ENCODE data around the gene NTF3. TPM values are rescaled to one million over a fixed set of nuclear protein-coding genes. Genes with fewer than 3 reads are reported as not detected.

The NTF3 gene
- polyA plus RNA-seq, 1 of the 3 experiments (the other 2 are of a cell fraction), result not detected

DNA sequence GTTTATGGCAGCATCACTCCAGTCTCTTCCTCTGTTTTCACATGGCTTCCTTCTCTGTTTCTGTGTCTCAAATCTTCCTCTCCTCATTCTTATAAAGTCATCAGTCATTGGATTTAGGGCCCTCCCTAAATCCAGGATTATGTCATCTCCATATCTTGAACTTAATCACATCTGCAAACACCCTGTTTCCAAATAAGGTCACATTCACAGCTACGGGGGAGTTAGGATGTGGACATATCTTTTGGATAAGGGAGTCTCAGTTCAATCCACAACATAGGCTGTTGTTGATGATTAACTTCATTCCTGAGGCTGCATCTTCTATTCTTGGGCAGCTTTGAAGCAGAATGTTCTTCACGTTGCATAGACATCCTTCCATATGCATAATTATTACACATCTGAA lies 40.3 kb upstream of the NTF3 start:
- Histone ChIP-seq H3K36me3 (replicated peaks in 1 of 2; ENCODE audit: control insufficient read depth in 1 of 2, insufficient read depth in 2 of 2, low read length in 1 of 2) (no peaks in the 10 kb centered on the region), H4K20me1 (ENCODE audit: insufficient read depth) (no peaks in the 10 kb centered on the region), H3K4me1 (ENCODE audit: control insufficient read depth in 1 of 2, insufficient read depth in 2 of 2, low read depth in 1 of 2, low read length in 1 of 2) (no peaks in the 10 kb centered on the region; a peak in 1 of 4 replicates), H3K4me3 (ENCODE audit: low read depth in 2 of 2, low read length in 1 of 2) (no peak overlapping the region), H3K27me3 (ENCODE audit: insufficient read depth) (no peaks in the 10 kb centered on the region), H3K4me2 (no peak overlapping the region), H3F3A (replicated peaks; ENCODE audit: insufficient read depth) (no peaks in the 10 kb centered on the region), H3K9me2 (no peaks in the 10 kb centered on the region), H3K9ac (no peak overlapping the region), H3K9me3 (no peaks in the 10 kb centered on the region), H2AFZ (ENCODE audit: low read depth) (peak overlapping the region; percentile 50; the same call in 1 of the 2 replicates), H3K27ac (ENCODE audit: low read depth in 2 of 2, low read length in 1 of 2) (no peak overlapping the region), H3K79me2 (ENCODE audit: insufficient read depth) (no peaks in the 10 kb centered on the region)
- ChIA-PET CTCF (no interaction called here), POLR2A (no interaction called here)
- 20% methylated on average over 2 of the region's 2 CpGs for WGBS (ENCODE audit: low lambda C conversion rate)
- TF ChIP-seq GATA2 (CRISPR knock-in tag; IDR thresholded peaks at IDR 0.05), result no peak
- no peak for TF ChIP-seq ELF1 (IDR thresholded peaks at IDR 0.05)
- no peak for TF ChIP-seq FOXM1 (IDR thresholded peaks at IDR 0.05; ENCODE audit: low read depth)
- TF ChIP-seq TEAD4 (IDR thresholded peaks at IDR 0.05; ENCODE audit: borderline replicate concordance, insufficient read depth), result no peak
- TF ChIP-seq FOXJ3 (CRISPR knock-in tag; IDR thresholded peaks at IDR 0.05), result no peak
- no peak for TF ChIP-seq NRF1 (IDR thresholded peaks at IDR 0.05; ENCODE audit: low read depth, low read length)
- TF ChIP-seq MEF2A (IDR thresholded peaks at IDR 0.05; ENCODE audit: borderline replicate concordance, low read depth), result no peak
- TF ChIP-seq POLR2AphosphoS5 (IDR thresholded peaks at IDR 0.05; ENCODE audit: low read depth, low read length), result no peak
- TF ChIP-seq YY1 (IDR thresholded peaks at IDR 0.05; ENCODE audit: low read depth), result no peak
- no peak for TF ChIP-seq SIN3A (IDR thresholded peaks at IDR 0.05; ENCODE audit: borderline replicate concordance, low read depth, low read length)
- TF ChIP-seq, protein P1, sequence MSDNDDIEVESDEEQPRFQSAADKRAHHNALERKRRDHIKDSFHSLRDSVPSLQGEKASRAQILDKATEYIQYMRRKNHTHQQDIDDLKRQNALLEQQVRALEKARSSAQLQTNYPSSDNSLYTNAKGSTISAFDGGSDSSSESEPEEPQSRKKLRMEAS (IDR thresholded peaks at IDR 0.05; ENCODE audit: low read depth), result no peak
- TF ChIP-seq, protein P2, sequence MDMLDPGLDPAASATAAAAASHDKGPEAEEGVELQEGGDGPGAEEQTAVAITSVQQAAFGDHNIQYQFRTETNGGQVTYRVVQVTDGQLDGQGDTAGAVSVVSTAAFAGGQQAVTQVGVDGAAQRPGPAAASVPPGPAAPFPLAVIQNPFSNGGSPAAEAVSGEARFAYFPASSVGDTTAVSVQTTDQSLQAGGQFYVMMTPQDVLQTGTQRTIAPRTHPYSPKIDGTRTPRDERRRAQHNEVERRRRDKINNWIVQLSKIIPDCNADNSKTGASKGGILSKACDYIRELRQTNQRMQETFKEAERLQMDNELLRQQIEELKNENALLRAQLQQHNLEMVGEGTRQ (IDR thresholded peaks at IDR 0.05; ENCODE audit: borderline replicate concordance, low read depth, low read length), result no peak
- no peak for TF ChIP-seq TAF1 (IDR thresholded peaks at IDR 0.05; ENCODE audit: borderline replicate concordance, low read depth, low read length)
- DNase-seq, result no peak

DNA sequence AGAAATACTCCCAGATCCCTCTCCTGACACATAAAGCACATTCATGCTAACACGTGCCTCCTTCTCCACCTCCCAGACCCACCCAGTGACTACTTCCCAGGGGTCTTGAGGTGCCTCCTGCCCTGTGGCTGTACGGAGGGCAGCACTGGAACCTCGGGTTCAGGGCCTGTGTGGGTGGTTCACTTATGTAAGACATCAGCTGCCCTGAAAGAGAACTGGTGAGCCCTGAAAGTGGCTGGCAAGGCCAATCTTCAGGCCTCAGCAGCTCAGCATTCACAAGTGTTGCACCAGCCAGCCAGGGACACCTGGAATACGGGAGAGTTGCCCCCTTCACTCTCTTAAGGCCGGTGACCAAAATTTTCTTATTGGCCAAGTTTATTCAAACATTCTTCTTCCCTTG lies 38.9 kb upstream of the NTF3 start:
- ChIA-PET CTCF (no interaction called here), POLR2A (no interaction called here)
- WGBS (ENCODE audit: low lambda C conversion rate), result 31% methylated on average over 5 of the region's 5 CpGs
- Histone ChIP-seq H3K9ac (no peak overlapping the region), H3K9me2 (no peaks in the 10 kb centered on the region), H4K20me1 (ENCODE audit: insufficient read depth) (no peaks in the 10 kb centered on the region), H3K4me3 (ENCODE audit: low read depth in 2 of 2, low read length in 1 of 2) (no peak overlapping the region), H3K27me3 (ENCODE audit: insufficient read depth) (no peaks in the 10 kb centered on the region), H3F3A (replicated peaks; ENCODE audit: insufficient read depth) (no peaks in the 10 kb centered on the region), H3K27ac (ENCODE audit: low read depth in 2 of 2, low read length in 1 of 2) (no peak overlapping the region), H3K79me2 (ENCODE audit: insufficient read depth) (no peaks in the 10 kb centered on the region), H2AFZ (ENCODE audit: low read depth) (no peak overlapping the region), H3K9me3 (no peaks in the 10 kb centered on the region), H3K4me1 (ENCODE audit: control insufficient read depth in 1 of 2, insufficient read depth in 2 of 2, low read depth in 1 of 2, low read length in 1 of 2) (no peaks in the 10 kb centered on the region; a peak in 1 of 4 replicates), H3K36me3 (replicated peaks in 1 of 2; ENCODE audit: control insufficient read depth in 1 of 2, insufficient read depth in 2 of 2, low read length in 1 of 2) (no peaks in the 10 kb centered on the region), H3K4me2 (no peak overlapping the region)
- DNase-seq, result no peak
- no peak for TF ChIP-seq RCOR1 (IDR thresholded peaks at IDR 0.05; ENCODE audit: low read length)
- no peak for TF ChIP-seq ELF1 (IDR thresholded peaks at IDR 0.05)
- TF ChIP-seq, protein P1 (IDR thresholded peaks at IDR 0.05; ENCODE audit: low read depth), result no peak
- TF ChIP-seq SIN3A (IDR thresholded peaks at IDR 0.05; ENCODE audit: borderline replicate concordance, low read depth, low read length), result no peak
- no peak for TF ChIP-seq RAD21 (IDR thresholded peaks at IDR 0.05; ENCODE audit: low read length)
- TF ChIP-seq, protein P3, sequence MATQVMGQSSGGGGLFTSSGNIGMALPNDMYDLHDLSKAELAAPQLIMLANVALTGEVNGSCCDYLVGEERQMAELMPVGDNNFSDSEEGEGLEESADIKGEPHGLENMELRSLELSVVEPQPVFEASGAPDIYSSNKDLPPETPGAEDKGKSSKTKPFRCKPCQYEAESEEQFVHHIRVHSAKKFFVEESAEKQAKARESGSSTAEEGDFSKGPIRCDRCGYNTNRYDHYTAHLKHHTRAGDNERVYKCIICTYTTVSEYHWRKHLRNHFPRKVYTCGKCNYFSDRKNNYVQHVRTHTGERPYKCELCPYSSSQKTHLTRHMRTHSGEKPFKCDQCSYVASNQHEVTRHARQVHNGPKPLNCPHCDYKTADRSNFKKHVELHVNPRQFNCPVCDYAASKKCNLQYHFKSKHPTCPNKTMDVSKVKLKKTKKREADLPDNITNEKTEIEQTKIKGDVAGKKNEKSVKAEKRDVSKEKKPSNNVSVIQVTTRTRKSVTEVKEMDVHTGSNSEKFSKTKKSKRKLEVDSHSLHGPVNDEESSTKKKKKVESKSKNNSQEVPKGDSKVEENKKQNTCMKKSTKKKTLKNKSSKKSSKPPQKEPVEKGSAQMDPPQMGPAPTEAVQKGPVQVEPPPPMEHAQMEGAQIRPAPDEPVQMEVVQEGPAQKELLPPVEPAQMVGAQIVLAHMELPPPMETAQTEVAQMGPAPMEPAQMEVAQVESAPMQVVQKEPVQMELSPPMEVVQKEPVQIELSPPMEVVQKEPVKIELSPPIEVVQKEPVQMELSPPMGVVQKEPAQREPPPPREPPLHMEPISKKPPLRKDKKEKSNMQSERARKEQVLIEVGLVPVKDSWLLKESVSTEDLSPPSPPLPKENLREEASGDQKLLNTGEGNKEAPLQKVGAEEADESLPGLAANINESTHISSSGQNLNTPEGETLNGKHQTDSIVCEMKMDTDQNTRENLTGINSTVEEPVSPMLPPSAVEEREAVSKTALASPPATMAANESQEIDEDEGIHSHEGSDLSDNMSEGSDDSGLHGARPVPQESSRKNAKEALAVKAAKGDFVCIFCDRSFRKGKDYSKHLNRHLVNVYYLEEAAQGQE (IDR thresholded peaks at IDR 0.05; ENCODE audit: low read depth, low read length), result no peak
- TF ChIP-seq, protein P4, sequence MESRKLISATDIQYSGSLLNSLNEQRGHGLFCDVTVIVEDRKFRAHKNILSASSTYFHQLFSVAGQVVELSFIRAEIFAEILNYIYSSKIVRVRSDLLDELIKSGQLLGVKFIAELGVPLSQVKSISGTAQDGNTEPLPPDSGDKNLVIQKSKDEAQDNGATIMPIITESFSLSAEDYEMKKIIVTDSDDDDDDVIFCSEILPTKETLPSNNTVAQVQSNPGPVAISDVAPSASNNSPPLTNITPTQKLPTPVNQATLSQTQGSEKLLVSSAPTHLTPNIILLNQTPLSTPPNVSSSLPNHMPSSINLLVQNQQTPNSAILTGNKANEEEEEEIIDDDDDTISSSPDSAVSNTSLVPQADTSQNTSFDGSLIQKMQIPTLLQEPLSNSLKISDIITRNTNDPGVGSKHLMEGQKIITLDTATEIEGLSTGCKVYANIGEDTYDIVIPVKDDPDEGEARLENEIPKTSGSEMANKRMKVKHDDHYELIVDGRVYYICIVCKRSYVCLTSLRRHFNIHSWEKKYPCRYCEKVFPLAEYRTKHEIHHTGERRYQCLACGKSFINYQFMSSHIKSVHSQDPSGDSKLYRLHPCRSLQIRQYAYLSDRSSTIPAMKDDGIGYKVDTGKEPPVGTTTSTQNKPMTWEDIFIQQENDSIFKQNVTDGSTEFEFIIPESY (IDR thresholded peaks at IDR 0.05; ENCODE audit: borderline replicate concordance, low read depth), result no peak
- no peak for TF ChIP-seq MEF2A (IDR thresholded peaks at IDR 0.05; ENCODE audit: borderline replicate concordance, low read depth)
- TF ChIP-seq, protein P5, sequence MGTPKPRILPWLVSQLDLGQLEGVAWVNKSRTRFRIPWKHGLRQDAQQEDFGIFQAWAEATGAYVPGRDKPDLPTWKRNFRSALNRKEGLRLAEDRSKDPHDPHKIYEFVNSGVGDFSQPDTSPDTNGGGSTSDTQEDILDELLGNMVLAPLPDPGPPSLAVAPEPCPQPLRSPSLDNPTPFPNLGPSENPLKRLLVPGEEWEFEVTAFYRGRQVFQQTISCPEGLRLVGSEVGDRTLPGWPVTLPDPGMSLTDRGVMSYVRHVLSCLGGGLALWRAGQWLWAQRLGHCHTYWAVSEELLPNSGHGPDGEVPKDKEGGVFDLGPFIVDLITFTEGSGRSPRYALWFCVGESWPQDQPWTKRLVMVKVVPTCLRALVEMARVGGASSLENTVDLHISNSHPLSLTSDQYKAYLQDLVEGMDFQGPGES (IDR thresholded peaks at IDR 0.05; ENCODE audit: low read depth, low read length), result no peak
- TF ChIP-seq, protein P6, sequence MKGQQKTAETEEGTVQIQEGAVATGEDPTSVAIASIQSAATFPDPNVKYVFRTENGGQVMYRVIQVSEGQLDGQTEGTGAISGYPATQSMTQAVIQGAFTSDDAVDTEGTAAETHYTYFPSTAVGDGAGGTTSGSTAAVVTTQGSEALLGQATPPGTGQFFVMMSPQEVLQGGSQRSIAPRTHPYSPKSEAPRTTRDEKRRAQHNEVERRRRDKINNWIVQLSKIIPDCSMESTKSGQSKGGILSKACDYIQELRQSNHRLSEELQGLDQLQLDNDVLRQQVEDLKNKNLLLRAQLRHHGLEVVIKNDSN (IDR thresholded peaks at IDR 0.05; ENCODE audit: borderline replicate concordance, low read depth), result no peak
